NCI-H146 treated with DMSO at 0.1 percent for 48 hours (cell line): Measurements from ENCODE around the gene ARFRP1.
A peak's percentile ranks its signal among the peaks of the same experiment; 100 is the strongest.
"Not testable (repeated sequence)": the region's sequence is repeated elsewhere in the genome, so short reads cannot be mapped to it uniquely, and the experiment has no call there.

ENCODE experiments used
- DNase-seq: peaks from one replicate; lab custom pipeline; 2025; ENCODE audit not compliant: unreplicated experiment; lab: John Stamatoyannopoulos, UW

The ARFRP1 gene

GRCh38 chr20:63733117-63733516, 25.3 kb upstream of the ARFRP1 start:
- DNase-seq: no peak

GRCh38 chr20:63732118-63733095, 24.6 kb upstream of the ARFRP1 start:
- no peak for DNase-seq

GRCh38 chr20:63731410-63731809, 23.6 kb upstream of the ARFRP1 start:
- DNase-seq: no peak

- DNase-seq: not testable (repeated sequence)
Measured at GRCh38 chr20:63730189-63730733, 22.5 kb upstream of the ARFRP1 start.

- DNase-seq: not testable (repeated sequence)
Measured at GRCh38 chr20:63722967-63723622, 15.3 kb upstream of the ARFRP1 start.

GRCh38 chr20:63718996-63719395, 11.2 kb upstream of the ARFRP1 start:
- no peak for DNase-seq

- DNase-seq: no peak
Measured at GRCh38 chr20:63714858-63715257, 7.1 kb upstream of the ARFRP1 start.

- no peak for DNase-seq
Measured at GRCh38 chr20:63712191-63712590, 4.4 kb upstream of the ARFRP1 start.

- DNase-seq: no peak
Measured at GRCh38 chr20:63711085-63711645, 3.4 kb upstream of the ARFRP1 start.

GRCh38 chr20:63709149-63709527, 1.4 kb upstream of the ARFRP1 start:
- DNase-seq: no peak

- DNase-seq: no peak
Measured at GRCh38 chr20:63708301-63709148, 749 bp upstream of the ARFRP1 start.

- DNase-seq: peak; percentile 18
Measured at GRCh38 chr20:63706852-63707557, 771 bp downstream of the ARFRP1 start.

GRCh38 chr20:63706027-63706695, 1.6 kb downstream of the ARFRP1 start:
- no peak for DNase-seq

GRCh38 chr20:63705232-63706026, 2.3 kb downstream of the ARFRP1 start:
- DNase-seq: no peak

- no peak for DNase-seq
Measured at GRCh38 chr20:63704749-63705117, 3.0 kb downstream of the ARFRP1 start.

- DNase-seq: no peak
Measured at GRCh38 chr20:63703976-63704748, 3.6 kb downstream of the ARFRP1 start.

- no peak for DNase-seq
Measured at GRCh38 chr20:63703471-63703975, 4.3 kb downstream of the ARFRP1 start.
